Limb (tissue), 2 donors: Measurements from ENCODE around the gene ELMOD3.
"Not testable (repeated sequence)": the region's sequence is repeated elsewhere in the genome, so short reads cannot be mapped to it uniquely, and the experiment has no call there.

Experiments used
- DNase-seq, 2 donors: peaks; one replicate each; pipeline ENCODE4 v3.0.0-alpha.2; 2016; ENCODE audit errors: extremely low spot score in 2 of 2

Gene ELMOD3

GRCh38 chr2:85354286-85355072, at the start of gene ELMOD3, which contains the start of gene RETSAT:
Gene ELMOD3, plus strand, starts transcription at chr2:85354769. Its CDS starts 2,430 bp downstream, at chr2:85357199.
Gene RETSAT, minus strand, starts transcription at chr2:85354528. Its CDS starts 21 bp downstream, at chr2:85354507.
- peak; percentile 97 to 98 for DNase-seq

- no peak for DNase-seq
Measured at GRCh38 chr2:85307527-85307897, 47.1 kb upstream of the ELMOD3 start.

- no peak for DNase-seq
Measured at GRCh38 chr2:85308201-85308600, 46.4 kb upstream of the ELMOD3 start.

- peak in 1 of 2 donors; percentile 68 for DNase-seq
Measured at GRCh38 chr2:85308896-85309555, 45.5 kb upstream of the ELMOD3 start.

- no peak for DNase-seq
Measured at GRCh38 chr2:85309699-85310321, 44.8 kb upstream of the ELMOD3 start.

GRCh38 chr2:85310330-85310729, 44.2 kb upstream of the ELMOD3 start:
- no peak for DNase-seq

- no peak for DNase-seq
Measured at GRCh38 chr2:85312404-85312803, 42.2 kb upstream of the ELMOD3 start.

GRCh38 chr2:85314884-85315242, 39.7 kb upstream of the ELMOD3 start:
- DNase-seq: no peak

- DNase-seq: not testable (repeated sequence)
Measured at GRCh38 chr2:85315921-85316320, 38.6 kb upstream of the ELMOD3 start.

GRCh38 chr2:85318222-85319074, 36.1 kb upstream of the ELMOD3 start:
- no peak for DNase-seq

GRCh38 chr2:85319796-85320195, 34.8 kb upstream of the ELMOD3 start:
- no peak for DNase-seq

GRCh38 chr2:85323351-85323987, 31.1 kb upstream of the ELMOD3 start:
- DNase-seq: no peak

GRCh38 chr2:85323988-85324367, 30.6 kb upstream of the ELMOD3 start:
- not testable (repeated sequence) for DNase-seq

GRCh38 chr2:85324639-85325465, 29.7 kb upstream of the ELMOD3 start:
- no peak for DNase-seq

GRCh38 chr2:85325466-85325811, 29.1 kb upstream of the ELMOD3 start:
- DNase-seq: no peak

- DNase-seq: no peak
Measured at GRCh38 chr2:85326406-85327159, 28.0 kb upstream of the ELMOD3 start.

- no peak for DNase-seq
Measured at GRCh38 chr2:85327160-85327821, 27.3 kb upstream of the ELMOD3 start.

GRCh38 chr2:85327822-85328617, 26.5 kb upstream of the ELMOD3 start, which contains the start of gene TGOLN2:
Gene TGOLN2, minus strand, starts transcription at chr2:85327989. Its CDS starts 27 bp downstream, at chr2:85327962.
- peak; percentile 95 to 96 for DNase-seq
